HG03575 (cell line): ENCODE data around the gene PECR.
A peak's percentile ranks its signal among the peaks of the same experiment; 100 is the strongest.

ENCODE experiments used
- ATAC-seq: cut with Tn5 transposase; IDR thresholded peaks from one replicate; pipeline ENCODE4 v1.9.1; 2021; ENCODE audit not compliant: unreplicated experiment, insufficient number of reproducible peaks, low FRiP score; ENCODE audit errors: extremely low read depth

The PECR gene

GRCh38 chr2:216081487-216082116 lies at the start of gene PECR, which contains the start of gene TMEM169:
Gene PECR, minus strand, starts transcription at chr2:216081809. Its CDS starts 68 bp downstream, at chr2:216081741.
Gene TMEM169, plus strand, starts transcription at chr2:216081919. Its CDS starts 14,045 bp downstream, at chr2:216095964.
- ATAC-seq = no peak

GRCh38 chr2:216130346-216130971 lies 48.9 kb upstream of the PECR start:
- no peak for ATAC-seq

GRCh38 chr2:216126943-216127342 lies 45.3 kb upstream of the PECR start:
- ATAC-seq = no peak

GRCh38 chr2:216121255-216121654 lies 39.6 kb upstream of the PECR start:
- no peak for ATAC-seq

GRCh38 chr2:216119986-216120385 lies 38.4 kb upstream of the PECR start:
- ATAC-seq = no peak

- ATAC-seq = no peak
These were observed 37.5 kb upstream of the PECR start for GRCh38 chr2:216119146-216119545.

- ATAC-seq = no peak
These were observed 36.9 kb upstream of the PECR start for GRCh38 chr2:216118474-216118873.

- no peak for ATAC-seq
These were observed 36.1 kb upstream of the PECR start for GRCh38 chr2:216117561-216118340.

GRCh38 chr2:216116418-216116817 lies 34.8 kb upstream of the PECR start:
- no peak for ATAC-seq

GRCh38 chr2:216114714-216115531 lies 33.3 kb upstream of the PECR start:
- no peak for ATAC-seq

- no peak for ATAC-seq
These were observed 32.7 kb upstream of the PECR start for GRCh38 chr2:216114382-216114713.

GRCh38 chr2:216113572-216113971 lies 32.0 kb upstream of the PECR start:
- ATAC-seq = peak; percentile 55

GRCh38 chr2:216112926-216113325 lies 31.3 kb upstream of the PECR start:
- ATAC-seq = no peak

GRCh38 chr2:216111122-216111521 lies 29.5 kb upstream of the PECR start:
- no peak for ATAC-seq

- ATAC-seq = no peak
These were observed 29.0 kb upstream of the PECR start for GRCh38 chr2:216110620-216111019.

- ATAC-seq = no peak
These were observed 28.5 kb upstream of the PECR start for GRCh38 chr2:216109962-216110614.

GRCh38 chr2:216108967-216109921 lies 27.6 kb upstream of the PECR start, which contains the start of gene XRCC5:
Gene XRCC5, plus strand, starts transcription at chr2:216109348. Its CDS starts 89 bp downstream, at chr2:216109437.
- ATAC-seq = no peak
